ENCODE results near the gene MPP1.

DNA sequence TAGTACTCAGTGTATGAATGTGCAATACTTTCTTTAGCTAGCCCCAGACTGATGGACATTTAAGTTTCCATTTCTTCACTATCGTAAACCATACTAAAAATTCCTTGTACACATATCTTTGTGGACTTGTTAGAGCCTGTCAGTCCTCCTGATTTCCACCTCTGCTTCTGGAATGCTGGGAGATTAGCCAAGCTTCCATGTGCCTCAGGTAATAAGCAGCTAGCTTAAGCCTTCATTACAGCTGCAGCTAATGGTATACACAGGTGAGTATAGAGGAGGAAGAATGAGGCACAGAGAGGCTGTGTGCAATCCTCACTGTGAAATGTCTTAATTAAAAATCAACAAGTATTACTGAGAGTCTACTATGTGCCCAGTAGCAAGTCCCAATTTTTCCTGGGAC lies 19.4 kb upstream of the MPP1 start:
- TF ChIP-seq CTCF (conservative IDR thresholded peaks at IDR 0.05; ENCODE audit: low read length), result no peak
- TF ChIP-seq EZH2phosphoT487 (IDR thresholded peaks at IDR 0.05; ENCODE audit: borderline replicate concordance), result no peak

Measured in Loucy (cell line).